Upper lobe of right lung (tissue), 1 donor: Measurements from ENCODE around the gene SEMA5B. TPM values are rescaled to one million over a fixed set of nuclear protein-coding genes. Genes with fewer than 3 reads are reported as not detected.

ENCODE experiments used
- ATAC-seq: fragments of 200-7000 bp; cut with Tn5 transposase; one replicate; pipeline ENCODE4 v1.9.1; 2020; ENCODE audit warnings: mild to moderate bottlenecking, moderate library complexity
- DNase-seq: peaks from one replicate; pipeline ENCODE4 v3.0.0-alpha.2; 2020
- H3K27ac ChIP-seq: fragments of 200-600 bp; one replicate; pipeline ENCODE4 v1.8.0; 2022
- H3K27me3 ChIP-seq: fragments of 200-600 bp; one replicate; pipeline ENCODE4 v1.8.0; 2022; ENCODE audit warnings: mild to moderate bottlenecking
- H3K36me3 ChIP-seq: fragments of 200-600 bp; one replicate; pipeline ENCODE4 v1.8.0; 2022
- H3K4me1 ChIP-seq: fragments of 200-600 bp; one replicate; pipeline ENCODE4 v1.8.0; 2022
- H3K4me3 ChIP-seq: fragments of 200-600 bp; one replicate; pipeline ENCODE4 v1.8.0; 2022; ENCODE audit warnings: mild to moderate bottlenecking
- H3K9me3 ChIP-seq: fragments of 200-600 bp; one replicate; pipeline ENCODE4 v1.8.0; 2022
- CTCF ChIP-seq: fragments of 200-600 bp; IDR thresholded peaks from one replicate; pipeline ENCODE4 v1.8.0; 2022; ENCODE audit warnings: antibody characterized with exemption
- intact Hi-C: fragments of 100-400 bp; cut with DNase I; formaldehyde crosslinking; loops from one replicate; pipeline ENCODE4 v1.11.0; 2022
- total RNA-seq: library from RNA; stranded (reverse); fragmentation: NEBNext Ultra II Directional; extraction: Animal tissue kit (Norgen Biotek cat#: 25700); gene quantifications from one replicate; pipeline ENCODE4 v1.2.1, GENCODE V29; 2021
- donor health status: DM: no; HTN: yes; CAD: no; lungs with severe emphysema.

Gene SEMA5B
- total RNA-seq, 1 donor from 2014 or later = 2.3 TPM

GRCh38 chr3:123018683-123019082, 8.9 kb downstream of the SEMA5B start:
- ATAC-seq = no peak
- no peak for TF ChIP-seq CTCF
- intact Hi-C loops = no loop called here

GRCh38 chr3:123015596-123015995, 12.0 kb downstream of the SEMA5B start:
- ATAC-seq (no peak), DNase-seq (no peak)
- Histone ChIP-seq H3K4me3 (no peak overlapping the region), H3K27ac (no peak overlapping the region), H3K9me3 (no peaks in the 10 kb centered on the region), H3K27me3 (no peaks in the 10 kb centered on the region), H3K36me3 (no peaks in the 10 kb centered on the region), H3K4me1 (no peaks in the 10 kb centered on the region)
- no peak for TF ChIP-seq CTCF
- intact Hi-C loops = no loop called here

More at GRCh38 chr3:123018683-123019082, 8.9 kb downstream of the SEMA5B start:
- no peak for DNase-seq
- H3K9me3 ChIP-seq = no peaks in the 10 kb centered on the region
- H3K36me3 ChIP-seq = no peaks in the 10 kb centered on the region
- H3K4me1 ChIP-seq = peaks cover 5% of the 10 kb centered on the region
- H3K27me3 ChIP-seq = no peaks in the 10 kb centered on the region
- H3K27ac ChIP-seq = no peak overlapping the region
- no peak overlapping the region for H3K4me3 ChIP-seq

DNA sequence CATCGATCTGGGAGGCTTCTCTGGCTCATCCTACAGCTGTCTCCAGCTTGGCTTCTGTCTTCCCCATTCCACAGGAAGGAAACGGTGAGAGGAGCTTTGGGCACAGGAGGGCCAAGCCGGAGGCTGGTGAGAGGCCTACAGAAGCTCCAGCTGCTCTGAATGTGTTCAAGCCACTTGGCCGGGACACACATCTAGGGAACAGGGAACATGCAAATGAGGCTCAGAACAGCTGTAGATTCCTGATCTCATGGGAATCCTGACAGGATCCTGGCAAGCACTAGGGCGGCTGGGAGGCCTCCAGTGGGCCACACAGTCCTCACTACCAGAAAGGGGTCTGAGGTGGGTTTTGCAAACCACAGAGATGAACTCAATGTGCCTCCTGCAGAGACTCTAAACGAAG, 13.7 kb downstream of the SEMA5B start:
- H3K27ac ChIP-seq = no peak overlapping the region
- no peaks in the 10 kb centered on the region for H3K36me3 ChIP-seq
- ATAC-seq (no peak), DNase-seq (no peak)
- no peaks in the 10 kb centered on the region for H3K9me3 ChIP-seq
- no peaks in the 10 kb centered on the region for H3K4me1 ChIP-seq
- no peak for TF ChIP-seq CTCF
- H3K27me3 ChIP-seq = no peaks in the 10 kb centered on the region
- no peak overlapping the region for H3K4me3 ChIP-seq
- intact Hi-C loops = no loop called here

DNA sequence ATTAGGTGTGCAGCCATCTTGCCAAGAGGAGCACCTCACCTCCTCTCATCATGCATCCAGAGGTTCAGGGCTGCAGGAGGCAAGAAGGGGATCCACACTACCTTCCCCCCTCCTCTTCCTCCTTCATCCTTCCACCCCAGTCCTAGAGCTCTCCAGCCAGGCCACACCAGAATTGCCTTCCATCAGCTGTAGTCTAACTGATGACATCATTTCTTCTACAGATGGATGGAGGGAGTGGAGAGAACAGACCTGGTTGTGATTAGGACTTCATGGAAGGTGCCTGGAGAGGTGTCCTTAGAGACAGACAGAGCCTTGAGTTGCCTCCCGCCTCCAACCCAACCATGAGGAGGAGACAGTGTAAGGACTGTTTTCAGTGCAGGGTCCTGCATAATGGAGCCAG, 14.9 kb downstream of the SEMA5B start:
- intact Hi-C loops = no loop called here
- Histone ChIP-seq H3K4me3 (no peak overlapping the region), H3K36me3 (no peaks in the 10 kb centered on the region), H3K4me1 (no peaks in the 10 kb centered on the region), H3K27ac (no peak overlapping the region), H3K9me3 (no peaks in the 10 kb centered on the region), H3K27me3 (no peaks in the 10 kb centered on the region)
- TF ChIP-seq CTCF = no peak
- DNase-seq = no peak
- no peak for ATAC-seq

- H3K27me3 ChIP-seq = no peaks in the 10 kb centered on the region
These were observed 16.1 kb downstream of the SEMA5B start for GRCh38 chr3:123011447-123011846.

More at GRCh38 chr3:123011447-123011846, 16.1 kb downstream of the SEMA5B start:
- intact Hi-C loops = no loop called here
- H3K4me1 ChIP-seq = no peaks in the 10 kb centered on the region
- no peaks in the 10 kb centered on the region for H3K36me3 ChIP-seq
- H3K27ac ChIP-seq = no peak overlapping the region
- ATAC-seq (no peak), DNase-seq (no peak)
- H3K9me3 ChIP-seq = no peaks in the 10 kb centered on the region
- TF ChIP-seq CTCF = no peak
- no peak overlapping the region for H3K4me3 ChIP-seq
